Ishikawa (cell line): Measurements from ENCODE around the gene CNTNAP5.

Experiments used
- CEBPB ChIP-seq: IDR thresholded peaks from 2 replicates; pipeline ENCODE4 v1.6.1; 2012
- CREB1 ChIP-seq: IDR thresholded peaks from 2 replicates; pipeline ENCODE4 v1.6.1; 2012; ENCODE audit warnings: low read depth
- EGR1 ChIP-seq: IDR thresholded peaks from 2 replicates; pipeline ENCODE4 v1.6.1; 2012
- EP300 ChIP-seq: IDR thresholded peaks from 2 replicates; pipeline ENCODE4 v1.6.1; 2012; ENCODE audit warnings: borderline replicate concordance
- FOXM1 ChIP-seq: IDR thresholded peaks from 2 replicates; pipeline ENCODE4 v1.6.1; 2012; ENCODE audit warnings: low read depth, borderline replicate concordance
- NFIC ChIP-seq: IDR thresholded peaks from 2 replicates; pipeline ENCODE4 v1.6.1; 2012
- RAD21 ChIP-seq: IDR thresholded peaks from 2 replicates; pipeline ENCODE4 v1.6.1; 2012; ENCODE audit warnings: low read depth
- TAF1 ChIP-seq: IDR thresholded peaks from 2 replicates; pipeline ENCODE4 v1.6.1; 2012; ENCODE audit warnings: low read depth, mild to moderate bottlenecking
- TCF12 ChIP-seq: IDR thresholded peaks from 2 replicates; pipeline ENCODE4 v1.6.1; 2012; ENCODE audit warnings: low read depth
- TEAD4 ChIP-seq: IDR thresholded peaks from 2 replicates; pipeline ENCODE4 v1.6.1; 2012
- YY1 ChIP-seq: IDR thresholded peaks from 2 replicates; pipeline ENCODE4 v1.6.1; 2012; ENCODE audit warnings: low read depth
- ZBTB7A ChIP-seq: IDR thresholded peaks from 2 replicates; pipeline ENCODE4 v1.6.1; 2012; ENCODE audit warnings: low read depth
- TF ChIP-seq, protein P1 (sequence below): IDR thresholded peaks from 2 replicates; pipeline ENCODE4 v1.6.1; 2012
- TF ChIP-seq, protein P2 (sequence below): IDR thresholded peaks from 2 replicates; pipeline ENCODE4 v1.6.1; 2012; ENCODE audit warnings: low read depth, mild to moderate bottlenecking
- TF ChIP-seq, protein P3 (sequence below): IDR thresholded peaks from 2 replicates; pipeline ENCODE4 v1.6.1; 2012

The CNTNAP5 gene

DNA sequence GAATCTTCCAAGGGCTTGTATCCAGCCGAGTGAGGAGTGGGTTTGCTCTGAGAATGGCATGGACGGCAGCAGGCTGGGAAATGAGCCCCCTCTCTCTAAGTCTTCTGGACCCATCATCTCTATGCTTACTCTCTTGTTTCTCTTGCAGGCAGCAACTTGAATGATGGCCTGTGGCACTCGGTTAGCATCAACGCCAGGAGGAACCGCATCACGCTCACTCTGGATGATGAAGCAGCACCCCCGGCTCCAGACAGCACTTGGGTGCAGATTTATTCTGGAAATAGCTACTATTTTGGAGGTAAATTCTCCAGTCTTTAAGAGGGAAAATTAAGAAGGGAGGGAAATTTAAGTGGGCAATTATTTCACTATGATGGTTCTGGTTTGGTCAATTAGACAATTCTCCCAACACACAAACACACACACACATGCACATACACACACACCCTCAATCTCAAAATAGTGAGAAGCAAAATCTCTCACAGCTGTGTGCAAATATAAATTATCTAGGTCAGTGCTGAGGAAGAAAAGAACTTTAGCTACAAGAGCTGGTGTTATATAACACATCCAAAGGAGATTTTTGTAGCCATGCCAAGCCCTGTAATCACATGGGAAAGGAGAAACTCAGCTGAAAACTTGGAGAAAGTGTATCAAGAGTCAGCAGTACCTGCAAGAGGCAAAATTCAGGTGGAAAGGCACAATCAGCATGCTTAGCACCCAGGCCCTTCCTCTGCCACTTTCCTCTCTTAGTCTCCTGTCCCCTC, 499.2 kb downstream of the CNTNAP5 start:
- no peak for TF ChIP-seq ZBTB7A
- TF ChIP-seq, protein P1, sequence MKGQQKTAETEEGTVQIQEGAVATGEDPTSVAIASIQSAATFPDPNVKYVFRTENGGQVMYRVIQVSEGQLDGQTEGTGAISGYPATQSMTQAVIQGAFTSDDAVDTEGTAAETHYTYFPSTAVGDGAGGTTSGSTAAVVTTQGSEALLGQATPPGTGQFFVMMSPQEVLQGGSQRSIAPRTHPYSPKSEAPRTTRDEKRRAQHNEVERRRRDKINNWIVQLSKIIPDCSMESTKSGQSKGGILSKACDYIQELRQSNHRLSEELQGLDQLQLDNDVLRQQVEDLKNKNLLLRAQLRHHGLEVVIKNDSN, result no peak
- TF ChIP-seq, protein P2, sequence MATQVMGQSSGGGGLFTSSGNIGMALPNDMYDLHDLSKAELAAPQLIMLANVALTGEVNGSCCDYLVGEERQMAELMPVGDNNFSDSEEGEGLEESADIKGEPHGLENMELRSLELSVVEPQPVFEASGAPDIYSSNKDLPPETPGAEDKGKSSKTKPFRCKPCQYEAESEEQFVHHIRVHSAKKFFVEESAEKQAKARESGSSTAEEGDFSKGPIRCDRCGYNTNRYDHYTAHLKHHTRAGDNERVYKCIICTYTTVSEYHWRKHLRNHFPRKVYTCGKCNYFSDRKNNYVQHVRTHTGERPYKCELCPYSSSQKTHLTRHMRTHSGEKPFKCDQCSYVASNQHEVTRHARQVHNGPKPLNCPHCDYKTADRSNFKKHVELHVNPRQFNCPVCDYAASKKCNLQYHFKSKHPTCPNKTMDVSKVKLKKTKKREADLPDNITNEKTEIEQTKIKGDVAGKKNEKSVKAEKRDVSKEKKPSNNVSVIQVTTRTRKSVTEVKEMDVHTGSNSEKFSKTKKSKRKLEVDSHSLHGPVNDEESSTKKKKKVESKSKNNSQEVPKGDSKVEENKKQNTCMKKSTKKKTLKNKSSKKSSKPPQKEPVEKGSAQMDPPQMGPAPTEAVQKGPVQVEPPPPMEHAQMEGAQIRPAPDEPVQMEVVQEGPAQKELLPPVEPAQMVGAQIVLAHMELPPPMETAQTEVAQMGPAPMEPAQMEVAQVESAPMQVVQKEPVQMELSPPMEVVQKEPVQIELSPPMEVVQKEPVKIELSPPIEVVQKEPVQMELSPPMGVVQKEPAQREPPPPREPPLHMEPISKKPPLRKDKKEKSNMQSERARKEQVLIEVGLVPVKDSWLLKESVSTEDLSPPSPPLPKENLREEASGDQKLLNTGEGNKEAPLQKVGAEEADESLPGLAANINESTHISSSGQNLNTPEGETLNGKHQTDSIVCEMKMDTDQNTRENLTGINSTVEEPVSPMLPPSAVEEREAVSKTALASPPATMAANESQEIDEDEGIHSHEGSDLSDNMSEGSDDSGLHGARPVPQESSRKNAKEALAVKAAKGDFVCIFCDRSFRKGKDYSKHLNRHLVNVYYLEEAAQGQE, result no peak
- no peak for TF ChIP-seq NFIC
- TF ChIP-seq CEBPB, result no peak
- TF ChIP-seq EGR1, result no peak
- TF ChIP-seq TAF1, result no peak

DNA sequence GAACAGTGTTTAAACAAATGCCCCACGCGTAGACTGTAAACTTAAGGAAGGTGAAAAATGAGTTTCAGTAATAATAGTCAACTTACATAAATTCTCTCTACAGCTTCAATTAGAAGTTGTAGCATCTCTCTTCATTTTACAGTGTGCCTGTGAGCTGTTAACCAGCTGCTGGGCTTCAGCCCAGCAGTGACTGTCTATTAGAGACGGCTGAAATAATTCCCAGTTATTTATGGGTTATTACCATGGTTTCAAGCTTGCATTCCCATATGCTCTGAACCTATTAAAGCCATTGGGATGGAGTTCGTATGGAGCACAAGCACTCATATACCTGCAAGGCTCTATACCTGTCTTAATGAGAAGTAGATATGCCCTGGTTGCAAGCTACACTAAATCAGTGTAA, 501.1 kb downstream of the CNTNAP5 start:
- TF ChIP-seq TEAD4, result no peak
- no peak for TF ChIP-seq EGR1
- TF ChIP-seq EP300, result no peak
- TF ChIP-seq ZBTB7A, result no peak
- TF ChIP-seq NFIC, result no peak
- TF ChIP-seq CEBPB, result no peak
- TF ChIP-seq TAF1, result no peak
- TF ChIP-seq, protein P3, sequence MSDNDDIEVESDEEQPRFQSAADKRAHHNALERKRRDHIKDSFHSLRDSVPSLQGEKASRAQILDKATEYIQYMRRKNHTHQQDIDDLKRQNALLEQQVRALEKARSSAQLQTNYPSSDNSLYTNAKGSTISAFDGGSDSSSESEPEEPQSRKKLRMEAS, result no peak
- TF ChIP-seq RAD21, result no peak
- no peak for TF ChIP-seq CREB1
- no peak for TF ChIP-seq FOXM1
- TF ChIP-seq TCF12, result no peak
- TF ChIP-seq, protein P2, result no peak
- no peak for TF ChIP-seq YY1
- TF ChIP-seq, protein P1, result no peak

DNA sequence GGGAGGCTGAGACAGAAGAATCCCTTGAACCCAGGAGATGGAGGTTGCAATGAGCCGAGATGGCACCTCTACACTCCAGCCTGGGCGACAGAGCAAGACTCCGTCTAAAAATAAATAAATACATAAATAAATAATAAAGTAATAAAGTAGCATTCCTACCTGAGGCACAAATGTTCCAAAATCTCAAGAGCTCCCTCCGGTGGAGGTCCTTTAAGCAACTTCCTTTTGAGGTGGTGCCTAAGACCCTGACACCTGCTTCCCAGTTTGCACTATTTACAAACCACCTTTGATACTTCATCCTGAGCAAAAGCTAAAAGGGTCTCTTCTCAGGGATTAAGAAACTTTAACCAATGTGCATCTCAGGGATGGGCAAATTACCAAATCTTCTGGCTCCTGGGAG, 505.1 kb downstream of the CNTNAP5 start:
- TF ChIP-seq, protein P2, result no peak
- no peak for TF ChIP-seq CEBPB
- no peak for TF ChIP-seq YY1
- TF ChIP-seq NFIC, result no peak
- TF ChIP-seq, protein P1, result no peak
- no peak for TF ChIP-seq TCF12

DNA sequence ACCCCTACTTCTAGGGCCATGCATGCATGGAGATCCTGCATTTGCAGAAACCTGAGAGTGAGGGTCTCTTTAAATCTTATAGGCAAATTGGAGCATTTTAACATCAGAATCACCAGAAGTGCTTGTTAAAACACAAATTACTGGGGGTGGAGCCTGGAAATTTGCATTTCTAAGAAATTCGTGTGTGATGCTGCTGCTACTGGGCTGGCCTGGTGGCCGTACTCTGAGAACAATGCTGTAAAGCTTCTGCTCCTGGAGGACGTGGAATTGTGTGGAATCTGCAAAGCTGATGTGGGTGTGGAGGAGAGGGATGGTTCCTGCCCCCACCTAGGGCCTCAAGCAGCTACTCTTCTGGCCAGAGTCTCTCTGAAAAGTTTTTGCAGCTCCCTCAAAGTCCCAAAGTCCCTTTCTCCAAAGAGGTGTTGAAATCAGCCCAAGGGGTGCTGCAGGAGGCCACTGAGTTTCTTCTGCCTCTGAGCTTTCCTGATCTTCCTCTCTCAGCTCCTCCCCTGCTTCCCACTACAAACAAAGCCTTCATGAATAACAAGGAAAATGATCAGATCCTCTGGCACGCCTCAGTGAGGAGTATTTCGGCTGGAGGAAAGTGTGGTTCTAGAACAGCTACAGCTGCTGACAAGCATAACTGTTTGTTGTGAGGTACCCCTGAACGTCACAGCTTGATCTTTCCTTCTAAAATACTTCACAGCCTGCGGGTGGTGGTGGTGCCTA, 508.3 kb downstream of the CNTNAP5 start:
- TF ChIP-seq, protein P2, result no peak
- TF ChIP-seq EGR1 (no peak), EP300 (no peak), CEBPB (no peak), CREB1 (no peak), YY1 (no peak), RAD21 (no peak), TCF12 (no peak), ZBTB7A (no peak), TAF1 (no peak), FOXM1 (no peak), NFIC (no peak)
- TF ChIP-seq, protein P3, result no peak
